GM21737 (cell line): ENCODE results near the gene TMEM63A.
"Not testable (repeated sequence)": the region's sequence is repeated elsewhere in the genome, so short reads cannot be mapped to it uniquely, and the experiment has no call there.

Source experiments
- ATAC-seq: cut with Tn5 transposase; IDR thresholded peaks from one replicate; pipeline ENCODE4 v1.9.1; 2021; ENCODE audit warnings: mild to moderate bottlenecking, moderate library complexity; ENCODE audit not compliant: unreplicated experiment

Gene TMEM63A

GRCh38 chr1:225823811-225824261 lies 58.3 kb downstream of the TMEM63A start:
- ATAC-seq = no peak

- ATAC-seq = no peak
Observed at GRCh38 chr1:225822655-225823403, 59.4 kb downstream of the TMEM63A start.

- ATAC-seq = no peak
Observed at GRCh38 chr1:225820522-225821120, 61.6 kb downstream of the TMEM63A start.

- no peak for ATAC-seq
Observed at GRCh38 chr1:225819346-225820192, 62.6 kb downstream of the TMEM63A start.

- ATAC-seq = no peak
Observed at GRCh38 chr1:225818229-225818628, 64.0 kb downstream of the TMEM63A start.

DNA sequence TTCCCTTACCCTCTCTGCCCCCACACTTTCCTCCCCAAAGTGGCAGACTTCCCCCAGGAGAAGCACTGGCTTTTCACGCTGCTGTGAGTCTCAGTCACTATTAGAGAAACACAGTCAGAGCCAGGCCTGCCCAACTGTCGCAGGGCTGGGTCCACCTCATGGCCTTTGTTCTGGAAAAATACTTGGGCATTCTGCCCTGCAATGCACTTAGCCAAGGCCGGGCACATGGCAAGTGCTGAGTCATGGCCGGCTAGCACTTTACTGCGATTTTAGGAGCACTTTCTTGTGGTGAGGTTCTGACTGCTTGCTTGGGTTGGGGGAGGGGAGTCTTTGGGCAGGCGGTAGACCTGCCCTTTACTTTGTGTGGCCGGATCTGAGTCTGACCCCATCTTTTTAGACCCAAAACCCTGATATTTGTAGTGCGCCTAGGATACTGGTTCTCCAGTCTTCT lies 64.5 kb downstream of the TMEM63A start:
- ATAC-seq = no peak

- ATAC-seq = no peak
Observed at GRCh38 chr1:225816643-225817538, 65.3 kb downstream of the TMEM63A start.

GRCh38 chr1:225815526-225816178 lies 66.5 kb downstream of the TMEM63A start:
- ATAC-seq = no peak

DNA sequence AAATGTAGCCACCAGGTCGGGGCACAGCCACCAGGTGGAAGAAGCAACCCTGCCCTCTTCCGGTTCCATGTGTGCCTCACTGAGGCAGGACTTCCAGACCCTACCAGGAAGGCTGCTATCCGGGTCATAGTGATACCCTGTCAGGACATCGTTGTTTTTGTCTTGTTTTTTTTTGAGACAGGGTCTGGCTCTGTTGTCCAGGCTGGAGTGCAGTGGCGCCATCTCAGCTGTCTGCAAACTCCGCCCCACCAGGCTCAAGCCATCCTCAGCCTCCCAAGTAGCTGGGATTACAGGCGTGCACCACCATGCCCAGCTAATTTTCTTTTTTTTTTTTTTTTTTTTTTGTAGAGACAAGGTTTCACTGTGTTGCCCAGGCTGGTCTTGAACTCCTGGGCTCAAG lies 67.1 kb downstream of the TMEM63A start:
- not testable (repeated sequence) for ATAC-seq

DNA sequence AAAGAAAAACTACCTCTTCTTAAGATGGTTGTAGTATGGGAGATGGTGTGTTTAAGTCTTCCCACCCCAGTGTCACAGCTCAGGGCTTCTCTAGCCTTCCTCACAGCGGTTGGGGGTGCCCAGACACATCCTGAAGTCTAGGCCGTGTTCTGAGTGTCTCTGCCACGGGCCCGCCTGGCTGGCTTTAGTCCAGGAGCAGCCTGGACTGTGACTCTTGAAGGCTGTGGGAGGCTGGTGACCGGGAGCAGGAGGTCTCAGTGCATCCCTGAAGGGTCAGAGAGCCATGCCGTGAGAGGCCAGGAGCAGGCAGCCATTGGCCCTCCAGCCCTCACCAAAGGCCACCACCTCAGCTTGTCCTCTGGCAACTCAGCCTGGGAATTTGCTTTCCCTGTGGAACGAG lies 67.8 kb downstream of the TMEM63A start:
- no peak for ATAC-seq

GRCh38 chr1:225813214-225813964 lies 68.8 kb downstream of the TMEM63A start:
- ATAC-seq = no peak

DNA sequence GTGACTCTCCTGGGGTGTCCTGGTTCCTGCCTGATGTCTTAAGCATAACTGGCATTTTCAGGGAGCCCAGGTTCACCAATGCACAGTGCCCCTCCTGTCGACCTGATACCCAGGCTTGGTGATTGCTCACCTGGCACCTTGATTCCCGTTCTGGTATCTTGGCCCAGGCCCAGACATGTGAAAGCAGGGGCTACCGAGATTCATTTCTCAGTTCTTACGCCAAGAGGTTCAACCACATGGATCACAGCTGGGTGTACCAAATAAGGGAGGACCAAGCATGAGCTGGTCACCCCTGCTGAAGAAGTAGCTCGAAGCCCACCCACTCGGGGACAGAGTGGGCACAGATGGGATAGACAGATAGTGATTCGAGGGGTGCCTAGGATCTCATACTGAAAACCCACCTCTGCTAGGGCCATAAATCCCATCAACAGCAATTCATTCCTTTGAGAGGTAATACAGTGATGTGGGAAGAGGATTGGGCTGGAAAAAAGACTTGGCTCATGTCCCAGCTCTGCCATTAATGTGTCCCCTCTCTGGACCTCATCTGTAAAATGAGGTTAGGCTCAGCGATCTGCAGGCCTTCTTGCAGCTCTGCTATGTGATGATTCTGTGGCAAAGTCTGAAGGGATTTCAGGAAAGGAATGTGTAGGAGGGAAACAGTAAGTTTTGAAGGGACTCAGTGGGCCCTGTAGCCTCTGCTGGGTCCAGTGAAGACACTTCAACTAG lies 69.5 kb downstream of the TMEM63A start:
- ATAC-seq = no peak

- ATAC-seq = no peak
Observed at GRCh38 chr1:225811622-225812487, 70.3 kb downstream of the TMEM63A start.

- ATAC-seq = not testable (repeated sequence)
Observed at GRCh38 chr1:225810579-225811538, 71.3 kb downstream of the TMEM63A start.

DNA sequence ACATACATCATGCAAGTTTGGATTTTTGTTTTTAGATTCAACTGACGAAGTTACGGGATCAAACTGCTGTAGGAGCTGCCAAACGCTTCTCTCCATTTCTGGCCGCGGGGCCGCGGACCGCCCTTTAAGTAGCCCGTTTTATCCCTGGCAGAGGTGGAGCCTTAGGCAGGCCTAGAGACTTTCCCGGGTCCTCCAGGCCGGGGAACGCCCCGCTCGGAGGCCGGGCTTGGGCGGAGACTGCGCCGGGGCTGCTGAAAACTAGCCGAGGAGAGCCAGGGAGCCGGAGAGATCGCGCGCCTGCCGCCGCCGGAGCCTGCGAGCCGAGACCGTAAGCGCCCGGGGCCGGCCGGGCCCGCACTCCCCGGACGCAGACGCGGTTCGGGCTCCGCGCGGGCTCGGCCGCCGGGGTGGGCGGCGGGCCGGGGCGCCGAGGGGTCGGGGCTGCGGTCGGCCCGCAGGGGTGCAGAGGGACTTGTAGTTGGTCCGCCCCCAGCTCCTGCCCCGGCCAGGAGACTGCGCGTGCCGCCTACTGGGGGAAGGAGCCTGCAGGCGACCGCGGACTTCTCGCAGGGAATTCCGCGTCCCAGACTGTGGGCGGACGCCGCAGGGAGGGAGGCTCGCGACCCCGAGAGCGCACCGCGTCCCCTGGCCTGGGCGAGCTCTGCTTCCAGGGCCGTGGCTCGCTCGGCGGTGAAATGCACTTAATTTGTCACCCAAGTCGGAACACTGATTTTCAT lies 72.2 kb downstream of the TMEM63A start, which contains the start of gene EPHX1:
EPHX1 (plus strand) TSS at position 283 of the 737 bp plus-strand sequence. CDS start 18,606 bp downstream, outside the sequence.
- peak; percentile 95 for ATAC-seq

- no peak for ATAC-seq
Observed at GRCh38 chr1:225808136-225808535, 74.0 kb downstream of the TMEM63A start.
